ENCODE measurements around the gene AXIN1. TPM values are rescaled to one million over a fixed set of nuclear protein-coding genes. Genes with fewer than 3 reads are reported as not detected.

Gene AXIN1
- total RNA-seq, 4 donors from 2014 or later = 11.1 to 19.0 (median 15.0) TPM

DNA sequence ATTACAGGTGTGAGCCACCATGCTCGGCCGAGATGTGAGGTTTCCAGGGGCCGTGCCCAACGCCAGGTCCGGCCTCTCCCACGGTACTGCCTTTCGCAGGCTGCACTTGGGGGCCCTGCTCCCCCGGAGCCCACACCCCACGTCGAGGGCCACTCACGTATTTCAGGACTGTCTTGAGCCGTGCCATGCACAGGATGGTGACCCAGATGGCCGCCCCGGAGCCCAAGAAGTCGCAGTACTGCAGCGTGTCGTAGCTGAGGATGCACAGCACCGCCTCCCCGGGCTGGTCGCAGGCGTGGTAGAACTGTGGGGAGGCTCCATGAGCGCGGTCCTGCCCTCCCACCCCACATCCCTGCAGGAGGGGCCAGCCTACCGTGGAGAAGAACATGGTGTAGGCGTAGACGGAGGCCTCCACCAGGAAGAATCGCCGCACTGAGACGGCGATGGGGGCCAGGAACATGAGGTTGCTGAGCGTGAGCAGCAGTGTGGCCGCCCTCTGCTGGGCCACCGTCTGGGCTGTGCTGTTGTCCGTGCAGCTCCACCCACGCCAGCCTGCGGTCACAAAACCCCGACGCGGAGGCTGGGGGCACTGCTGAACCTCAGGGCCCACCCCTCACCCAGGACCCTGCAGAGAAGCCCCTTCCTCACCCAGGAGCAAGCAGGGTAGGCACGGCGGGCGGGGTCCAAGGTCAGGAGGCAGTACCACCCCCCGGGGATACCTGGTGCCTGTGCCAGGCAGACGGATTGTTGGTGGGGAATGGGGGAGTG lies 21.5 kb upstream of the AXIN1 start:
- no peak for TF ChIP-seq CTCF (IDR thresholded peaks at IDR 0.05; ENCODE audit: low read depth)

DNA sequence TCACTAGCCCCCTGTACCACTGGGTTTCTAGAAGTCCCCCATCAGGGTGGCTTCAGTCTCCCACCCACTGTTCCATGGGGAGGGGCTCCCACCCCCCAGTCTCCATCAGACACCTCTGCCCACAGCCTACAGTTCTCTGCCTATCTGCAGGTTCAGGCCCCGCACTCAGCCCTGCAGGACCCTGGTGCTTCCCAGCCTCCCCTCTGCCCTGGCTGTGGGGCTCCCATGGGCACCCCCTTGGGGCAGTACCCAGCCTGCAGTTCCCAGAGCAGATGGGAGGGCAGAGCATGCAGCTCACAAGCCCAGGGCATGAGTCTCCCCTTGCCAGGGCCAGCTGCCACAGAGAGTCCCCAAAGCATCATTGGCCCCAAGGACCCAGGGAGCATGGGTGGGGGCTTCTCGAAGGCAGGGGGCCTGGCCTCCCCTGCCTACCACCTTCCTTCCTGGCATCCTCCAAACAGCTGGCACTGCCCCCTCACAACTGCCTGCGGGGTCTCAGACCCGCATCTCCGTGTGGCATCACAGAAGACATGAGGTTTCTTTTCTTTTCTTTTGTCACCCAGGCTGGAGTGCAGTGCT lies 20.6 kb upstream of the AXIN1 start:
- no peak for TF ChIP-seq CTCF (IDR thresholded peaks at IDR 0.05; ENCODE audit: low read depth)

DNA sequence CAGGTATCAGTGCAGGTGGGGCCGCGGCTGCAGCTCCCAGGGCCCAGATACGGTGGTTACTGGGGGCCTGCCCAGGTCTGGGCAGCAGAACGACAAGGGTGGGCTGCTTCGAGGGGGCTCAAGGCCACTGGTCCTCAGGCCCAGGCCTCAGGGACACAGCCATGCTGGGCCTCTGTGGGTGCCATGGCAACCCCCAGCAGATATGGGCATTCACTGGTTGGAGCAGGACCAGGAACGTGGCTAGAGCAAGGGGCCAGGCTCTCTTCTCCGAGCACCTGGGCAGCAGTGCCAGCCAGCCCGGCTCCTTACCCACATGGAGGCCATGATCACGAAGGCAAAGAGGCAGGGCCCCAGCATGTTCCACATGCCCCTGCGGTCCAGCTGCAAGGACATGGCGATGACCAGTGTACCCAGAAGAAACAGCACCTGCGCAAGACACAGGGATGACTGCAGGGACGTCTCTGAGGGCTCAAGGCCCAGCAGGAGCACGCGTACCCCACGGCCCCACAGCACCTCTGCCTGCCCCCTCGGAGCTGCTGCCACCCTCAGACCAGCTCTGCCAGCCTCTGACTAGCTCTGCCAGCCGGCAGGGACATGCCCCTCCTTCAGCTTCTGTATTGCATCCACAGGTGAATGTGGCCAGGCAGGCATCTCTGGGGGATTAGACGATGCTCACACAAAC lies 19.9 kb upstream of the AXIN1 start:
- no peak for TF ChIP-seq CTCF (IDR thresholded peaks at IDR 0.05; ENCODE audit: low read depth)

- TF ChIP-seq CTCF (IDR thresholded peaks at IDR 0.05; ENCODE audit: low read depth) = no peak
Measured at GRCh38 chr16:371515-372301, 19.2 kb upstream of the AXIN1 start.

DNA sequence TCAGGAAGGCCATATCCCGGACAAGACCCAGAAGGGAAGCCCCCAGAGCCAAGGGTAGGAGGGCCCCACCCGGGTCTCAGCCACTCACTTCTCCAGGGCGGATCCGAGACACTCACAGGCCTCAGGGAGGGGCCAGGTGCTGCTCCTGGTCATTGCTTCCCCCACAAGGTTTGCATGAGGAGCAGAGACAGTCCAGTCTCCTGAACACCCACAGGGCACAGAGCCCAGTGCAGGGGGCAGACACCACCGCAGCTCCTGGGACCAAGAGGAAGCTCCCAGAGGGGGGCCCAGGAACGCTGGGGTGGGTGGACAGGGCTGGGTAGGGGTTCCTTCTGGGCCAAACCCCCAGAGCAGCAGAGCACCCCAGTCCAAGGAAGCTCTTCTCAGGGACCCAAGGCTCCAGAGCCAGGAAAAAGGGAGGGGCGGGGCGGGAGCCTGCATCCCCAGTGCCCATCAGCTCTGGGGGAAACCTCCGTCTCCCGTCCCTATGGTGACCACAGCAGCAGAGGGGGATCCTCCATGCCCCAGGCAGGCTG lies 18.5 kb upstream of the AXIN1 start:
- no peak for TF ChIP-seq CTCF (IDR thresholded peaks at IDR 0.05; ENCODE audit: low read depth)

DNA sequence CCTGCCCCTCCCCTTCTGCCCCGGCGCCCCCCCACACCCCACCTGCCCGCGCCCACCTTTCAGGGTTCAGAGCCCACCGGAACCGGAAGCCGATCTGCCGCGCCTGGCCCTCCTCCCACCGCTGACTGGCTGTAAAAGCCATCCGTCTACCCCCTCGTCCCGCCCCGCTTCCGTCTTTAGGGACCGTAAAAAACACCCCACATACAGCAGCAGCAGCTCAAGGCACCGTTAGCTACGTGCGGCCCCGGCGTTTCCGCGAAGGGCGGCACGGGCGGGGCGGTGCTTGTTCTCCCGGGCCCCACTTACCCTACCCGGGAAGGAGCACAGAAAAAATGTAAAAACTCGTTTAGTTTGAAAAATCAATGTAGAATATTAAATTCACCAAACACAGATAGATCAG lies 17.9 kb upstream of the AXIN1 start, which contains the start of gene MRPL28:
TSS of gene MRPL28 (minus strand) at position 96 of the 400 bp plus-strand sequence. CDS start 320 bp downstream, outside the sequence.
- TF ChIP-seq CTCF (IDR thresholded peaks at IDR 0.05; ENCODE audit: low read depth) = no peak
